HCT116 (cell line): ENCODE results near the gene PRKG1. TPM values are rescaled to one million over a fixed set of nuclear protein-coding genes. Genes with fewer than 3 reads are reported as not detected.

Experiments
- ATAC-seq: fragments of 200-7000 bp; cut with Tn5 transposase; 2 replicates; pipeline ENCODE4 v1.9.1; 2020; ENCODE audit warnings: mild to moderate bottlenecking, moderate library complexity
- BruUV-seq: library from RNA; stranded (reverse); fragments of 400-500 nt; replicated peaks from 2 replicates; lab custom pipeline; 2021; lab: Mats Ljungman, UMichigan
- CTCF ChIA-PET: fragments of 300-600 bp; sonication (Branson Sonifier 250); formaldehyde crosslinking; loops from one replicate; lab custom pipeline; 2021; ENCODE audit warnings: antibody characterized with exemption; lab: Charles Lee
- POLR2A ChIA-PET: fragments of 300-600, 350-600 bp; sonication (Branson Sonifier 250); formaldehyde crosslinking; loops from one replicate; lab custom pipeline; 2021; ENCODE audit warnings: antibody characterized with exemption; lab: Charles Lee
- RAD21 ChIA-PET, 2 experiments: fragments of 300-600 bp; sonication (Branson Sonifier 250); formaldehyde crosslinking; loops; one replicate each; lab custom pipeline; 2023; ENCODE audit warnings: low total read pairs in 2 of 2; ENCODE audit not compliant: uncharacterized antibody in 2 of 2, unreplicated experiment in 2 of 2, low non-redundant PET in 1 of 2; lab: Charles Lee
- DNase-seq: peaks from one replicate; pipeline ENCODE4 v3.0.0-alpha.2; 2010; ENCODE audit warnings: low read depth, low spot score
- H2AFZ ChIP-seq: fragments of 200-600 bp; shearing (Covaris generic), sonication (generic); 2 replicates; pipeline ENCODE4 v1.6.1; 2017; ENCODE audit warnings: low read depth, mixed run types, mixed read lengths, antibody characterized with exemption, low read length; ENCODE audit not compliant: poor library complexity, severe bottlenecking
- H3K27ac ChIP-seq: 2 replicates; pipeline ENCODE4 v1.5.1; 2012; ENCODE audit warnings: low read depth, low read length
- H3K27me3 ChIP-seq: fragments of 200-600 bp; sonication (generic); 2 replicates; pipeline ENCODE4 v1.6.1; 2016; ENCODE audit warnings: mixed run types, low read length, mixed read lengths; ENCODE audit not compliant: insufficient read depth
- H3K36me3 ChIP-seq, 2 experiments: fragments of 200-500 bp in 1 of 2; fragments of 200-600 bp in 1 of 2; sonication (Bioruptor generic) in 1 of 2; sonication (generic) in 1 of 2; 2 replicates each; pipeline versions ENCODE4 v1.5.1 to v1.6.1; 2014 to 2016; ENCODE audit warnings: low read length in 2 of 2, inconsistent platforms in 1 of 2, mixed read lengths in 1 of 2, mixed run types in 1 of 2; ENCODE audit not compliant: insufficient read depth in 2 of 2, control insufficient read depth in 1 of 2
- H3K4me1 ChIP-seq, 2 experiments: fragments of 200-600 bp in 1 of 2; sonication (generic) in 1 of 2; 2 replicates each; pipeline versions ENCODE4 v1.5.1 to v1.6.1; 2012 to 2017; ENCODE audit warnings: low read length in 2 of 2, inconsistent platforms in 1 of 2, mild to moderate bottlenecking in 1 of 2, mixed read lengths in 1 of 2, mixed run types in 1 of 2, moderate library complexity in 1 of 2; ENCODE audit not compliant: insufficient read depth in 2 of 2, control insufficient read depth in 1 of 2
- H3K4me2 ChIP-seq: fragments of 200-600 bp; sonication (generic); 2 replicates; pipeline ENCODE4 v1.6.1; 2017; ENCODE audit warnings: mixed run types, low read length, mixed read lengths
- H3K4me3 ChIP-seq, 2 experiments: fragments of 200-600 bp in 1 of 2; sonication (generic) in 1 of 2; replicated peaks in 1 of 2; 2 replicates each; pipeline ENCODE4 v1.5.1; 2011 to 2016; ENCODE audit warnings: low read length in 2 of 2, control low read depth in 1 of 2, low read depth in 1 of 2, mild to moderate bottlenecking in 1 of 2, mixed read lengths in 1 of 2, mixed run types in 1 of 2
- H3K79me2 ChIP-seq: fragments of 200-600 bp; sonication (generic); 2 replicates; pipeline ENCODE4 v1.6.1; 2017; ENCODE audit warnings: mild to moderate bottlenecking, mixed run types, low read length, moderate library complexity, mixed read lengths; ENCODE audit not compliant: insufficient read depth
- H3K9ac ChIP-seq: fragments of 200-600 bp; sonication (generic); 2 replicates; pipeline ENCODE4 v1.6.1; 2016; ENCODE audit warnings: low read length, mixed read lengths
- H3K9me2 ChIP-seq: fragments of 200-600 bp; sonication (generic), shearing (Covaris generic); 2 replicates; pipeline ENCODE4 v1.6.1; 2017; ENCODE audit warnings: mixed run types, mild to moderate bottlenecking, moderate library complexity; ENCODE audit not compliant: insufficient read depth
- H3K9me3 ChIP-seq, 2 experiments: fragments of 200-500 bp in 1 of 2; fragments of 200-600 bp in 1 of 2; sonication (Bioruptor generic) in 1 of 2; sonication (generic) in 1 of 2; 2 replicates each; pipeline ENCODE4 v1.6.1; 2014 to 2017; ENCODE audit warnings: low read length in 2 of 2, mixed read lengths in 2 of 2, inconsistent platforms in 1 of 2, low read depth in 1 of 2, mild to moderate bottlenecking in 1 of 2, mixed run types in 1 of 2, moderate library complexity in 1 of 2; ENCODE audit not compliant: control insufficient read depth in 1 of 2, insufficient read depth in 1 of 2
- H4K20me1 ChIP-seq: fragments of 200-600 bp; sonication (generic), shearing (Covaris generic); 2 replicates; pipeline ENCODE4 v1.6.1; 2017; ENCODE audit warnings: mixed run types, mild to moderate bottlenecking, moderate library complexity; ENCODE audit not compliant: insufficient read depth
- CEBPB ChIP-seq: IDR thresholded peaks from 2 replicates; pipeline ENCODE4 v1.6.1; 2012; ENCODE audit warnings: low read depth
- CTCF ChIP-seq, 3 experiments: fragments of 200-600 bp in 1 of 3; sonication (generic) in 1 of 3; IDR thresholded peaks in 2 of 3; conservative IDR thresholded peaks in 1 of 3; 2 replicates each; pipeline ENCODE4 v1.5.1; 2012 to 2017; ENCODE audit warnings: low read depth in 2 of 3, low read length in 2 of 3, antibody characterized with exemption in 1 of 3, borderline replicate concordance in 1 of 3, control low read depth in 1 of 3, mild to moderate bottlenecking in 1 of 3, mixed read lengths in 1 of 3, mixed run types in 1 of 3, moderate library complexity in 1 of 3; ENCODE audit not compliant: insufficient read depth in 1 of 3
- EZH2phosphoT487 ChIP-seq: fragments of 200-600 bp; IDR thresholded peaks from 2 replicates; pipeline ENCODE4 v1.6.1; 2018; ENCODE audit warnings: antibody characterized with exemption, borderline replicate concordance
- FOSL1 ChIP-seq: IDR thresholded peaks from 2 replicates; pipeline ENCODE4 v1.6.1; 2012; ENCODE audit warnings: low read depth
- JUND ChIP-seq: IDR thresholded peaks from 2 replicates; pipeline ENCODE4 v1.6.1; 2012
- MAX ChIP-seq: IDR thresholded peaks from 2 replicates; pipeline ENCODE4 v1.6.1; 2012
- POLR2A ChIP-seq: IDR thresholded peaks from 2 replicates; pipeline ENCODE4 v1.7.0; 2011; ENCODE audit warnings: borderline replicate concordance; ENCODE audit not compliant: insufficient read depth, insufficient read length; ENCODE audit errors: extremely low read depth
- POLR2AphosphoS5 ChIP-seq: IDR thresholded peaks from 2 replicates; pipeline ENCODE4 v1.6.1; 2011; ENCODE audit warnings: mild to moderate bottlenecking, low read depth, low read length, moderate library complexity
- REST ChIP-seq: IDR thresholded peaks from 2 replicates; pipeline ENCODE4 v1.6.1; 2012; ENCODE audit warnings: low read depth
- SIN3A ChIP-seq: IDR thresholded peaks from 2 replicates; pipeline ENCODE4 v1.6.1; 2012; ENCODE audit warnings: low read depth
- SRF ChIP-seq: IDR thresholded peaks from 2 replicates; pipeline ENCODE4 v1.6.1; 2012; ENCODE audit warnings: low read depth
- ZBTB33 ChIP-seq: IDR thresholded peaks from 2 replicates; pipeline ENCODE4 v1.6.1; 2011; ENCODE audit warnings: mild to moderate bottlenecking, low read length, moderate library complexity; ENCODE audit not compliant: insufficient replicate concordance; ENCODE audit errors: extremely low read depth
- ZFX ChIP-seq: fragments of 450-650 bp; IDR thresholded peaks from 2 replicates; pipeline ENCODE4 v1.6.1; 2017
- intact Hi-C: fragments of 100-400 bp; cut with micrococcal nuclease; formaldehyde crosslinking; loops from 2 replicates; pipeline ENCODE4 v1.10.0; 2022
- total RNA-seq: library from RNA; stranded (reverse); gene quantifications from one replicate; pipeline ENCODE4 v1.2.1, GENCODE V29; 2021; ENCODE audit not compliant: unreplicated experiment

PRKG1 gene
- total RNA-seq, 1 experiment from 2014 or later = 1.4 TPM

- no peaks in the 10 kb centered on the region for H3K4me1 ChIP-seq
- H4K20me1 ChIP-seq = no peaks in the 10 kb centered on the region; the same call in 1 of the 2 replicates
- H3K9me2 ChIP-seq = no peaks in the 10 kb centered on the region; the same call in 1 of the 2 replicates
- no peak overlapping the region for H3K4me3 ChIP-seq
- H3K4me2 ChIP-seq = no peak overlapping the region
- H3K36me3 ChIP-seq = no peaks in the 10 kb centered on the region
- ChIA-PET RAD21 (no interaction called here), CTCF (no interaction called here), POLR2A (no interaction called here)
- no peak overlapping the region for H2AFZ ChIP-seq
- no peaks in the 10 kb centered on the region for H3K27me3 ChIP-seq
- intact Hi-C loops = no loop called here
- ATAC-seq (no peak), DNase-seq (no peak)
- no peak overlapping the region for H3K9ac ChIP-seq
- TF ChIP-seq ZFX (no peak), SRF (no peak), MAX (no peak), POLR2A (no peak), CTCF (IDR thresholded peaks at IDR 0.05 in 2 of 3, conservative IDR thresholded peaks at IDR 0.05 in 1 of 3; ENCODE audit: borderline replicate concordance in 1 of 3, insufficient read depth in 1 of 3, low read depth in 2 of 3, low read length in 2 of 3) (no peak)
- H3K9me3 ChIP-seq = no peaks in the 10 kb centered on the region
- BruUV-seq = no TSS peak
- no peaks in the 10 kb centered on the region for H3K79me2 ChIP-seq
- no peak overlapping the region for H3K27ac ChIP-seq
Measured at GRCh38 chr10:52287866-52288265, 1213.6 kb downstream of the PRKG1 start.

- ChIA-PET CTCF (no interaction called here), RAD21 (no interaction called here), POLR2A (no interaction called here)
- Histone ChIP-seq H3K36me3 (no peaks in the 10 kb centered on the region), H3K9me3 (no peaks in the 10 kb centered on the region), H3K4me2 (no peak overlapping the region), H3K9me2 (no peaks in the 10 kb centered on the region), H3K27me3 (no peaks in the 10 kb centered on the region), H3K79me2 (no peaks in the 10 kb centered on the region), H3K27ac (no peak overlapping the region), H3K4me3 (no peak overlapping the region), H3K4me1 (no peaks in the 10 kb centered on the region), H4K20me1 (no peaks in the 10 kb centered on the region), H2AFZ (no peak overlapping the region), H3K9ac (no peak overlapping the region)
- intact Hi-C loops = no loop called here
- ATAC-seq (no peak), DNase-seq (no peak)
- no TSS peak for BruUV-seq
- TF ChIP-seq CEBPB (no peak), SIN3A (no peak), REST (no peak), POLR2AphosphoS5 (no peak), ZBTB33 (no peak), EZH2phosphoT487 (no peak), JUND (no peak), SRF (no peak), FOSL1 (no peak), MAX (no peak)
Measured at GRCh38 chr10:52297747-52298146, 1223.5 kb downstream of the PRKG1 start.
